SK-N-SH treated with all-trans-retinoic acid at 6 μM for 48 hours (cell line): ENCODE measurements around the gene VPS25.

ENCODE experiments used
- ZC3H10 ChIP-seq: fragments of 250-450 bp; sonication (Bioruptor Pico); IDR thresholded peaks from 2 replicates; pipeline ENCODE4 v1.5.1; 2021; ENCODE audit warnings: mild to moderate bottlenecking, moderate library complexity
- ZFP3 ChIP-seq: fragments of 250-450 bp; sonication (Bioruptor Pico); IDR thresholded peaks from 2 replicates; pipeline ENCODE4 v1.5.0; 2020; ENCODE audit warnings: mild to moderate bottlenecking, moderate library complexity

DNA sequence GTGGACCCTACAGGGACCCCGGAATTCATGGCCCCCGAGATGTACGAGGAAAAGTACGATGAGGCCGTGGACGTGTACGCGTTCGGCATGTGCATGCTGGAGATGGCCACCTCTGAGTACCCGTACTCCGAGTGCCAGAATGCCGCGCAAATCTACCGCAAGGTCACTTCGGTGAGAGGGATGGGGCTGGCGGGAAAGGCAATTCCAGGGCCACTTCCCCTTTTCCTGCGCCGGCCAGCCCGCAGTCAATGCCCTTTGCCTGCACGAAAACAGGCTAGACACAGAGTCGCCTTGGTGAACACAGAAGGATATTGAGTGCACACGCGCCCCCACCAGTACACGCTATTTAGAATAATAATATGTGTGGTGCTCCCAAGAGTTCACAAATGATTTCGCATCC lies 11.2 kb downstream of the VPS25 start:
- TF ChIP-seq ZFP3 (CRISPR knock-in tag) (no peak), ZC3H10 (CRISPR knock-in tag) (no peak)
